Measurements from ENCODE around the gene HS3ST6.
A peak's percentile ranks its signal among the peaks of the same experiment; 100 is the strongest.

HS3ST6 gene

GRCh38 chr16:1926271-1926670, 8.1 kb upstream of the HS3ST6 start:
- ATAC-seq = no peak
- no peak for TF ChIP-seq ZFP3 (CRISPR knock-in tag; IDR thresholded peaks at IDR 0.05)
- TF ChIP-seq POU6F1 (CRISPR knock-in tag; IDR thresholded peaks at IDR 0.05; ENCODE audit: borderline replicate concordance, low read depth) = no peak
- TF ChIP-seq CREB5 (CRISPR knock-in tag; IDR thresholded peaks at IDR 0.05; ENCODE audit: low read depth) = no peak
- TF ChIP-seq GLIS3 (CRISPR knock-in tag; IDR thresholded peaks at IDR 0.05) = no peak
- no peak for TF ChIP-seq ZC3H10 (CRISPR knock-in tag; IDR thresholded peaks at IDR 0.05)
- TF ChIP-seq, protein P1, sequence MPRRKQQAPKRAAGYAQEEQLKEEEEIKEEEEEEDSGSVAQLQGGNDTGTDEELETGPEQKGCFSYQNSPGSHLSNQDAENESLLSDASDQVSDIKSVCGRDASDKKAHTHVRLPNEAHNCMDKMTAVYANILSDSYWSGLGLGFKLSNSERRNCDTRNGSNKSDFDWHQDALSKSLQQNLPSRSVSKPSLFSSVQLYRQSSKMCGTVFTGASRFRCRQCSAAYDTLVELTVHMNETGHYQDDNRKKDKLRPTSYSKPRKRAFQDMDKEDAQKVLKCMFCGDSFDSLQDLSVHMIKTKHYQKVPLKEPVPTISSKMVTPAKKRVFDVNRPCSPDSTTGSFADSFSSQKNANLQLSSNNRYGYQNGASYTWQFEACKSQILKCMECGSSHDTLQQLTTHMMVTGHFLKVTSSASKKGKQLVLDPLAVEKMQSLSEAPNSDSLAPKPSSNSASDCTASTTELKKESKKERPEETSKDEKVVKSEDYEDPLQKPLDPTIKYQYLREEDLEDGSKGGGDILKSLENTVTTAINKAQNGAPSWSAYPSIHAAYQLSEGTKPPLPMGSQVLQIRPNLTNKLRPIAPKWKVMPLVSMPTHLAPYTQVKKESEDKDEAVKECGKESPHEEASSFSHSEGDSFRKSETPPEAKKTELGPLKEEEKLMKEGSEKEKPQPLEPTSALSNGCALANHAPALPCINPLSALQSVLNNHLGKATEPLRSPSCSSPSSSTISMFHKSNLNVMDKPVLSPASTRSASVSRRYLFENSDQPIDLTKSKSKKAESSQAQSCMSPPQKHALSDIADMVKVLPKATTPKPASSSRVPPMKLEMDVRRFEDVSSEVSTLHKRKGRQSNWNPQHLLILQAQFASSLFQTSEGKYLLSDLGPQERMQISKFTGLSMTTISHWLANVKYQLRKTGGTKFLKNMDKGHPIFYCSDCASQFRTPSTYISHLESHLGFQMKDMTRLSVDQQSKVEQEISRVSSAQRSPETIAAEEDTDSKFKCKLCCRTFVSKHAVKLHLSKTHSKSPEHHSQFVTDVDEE (CRISPR knock-in tag; IDR thresholded peaks at IDR 0.05) = no peak
- TF ChIP-seq ZFP30 (CRISPR knock-in tag; IDR thresholded peaks at IDR 0.05) = no peak
- TF ChIP-seq SNAI2 (CRISPR knock-in tag; IDR thresholded peaks at IDR 0.05) = no peak
- TF ChIP-seq PPARA (CRISPR knock-in tag; IDR thresholded peaks at IDR 0.05; ENCODE audit: borderline replicate concordance) = no peak
- TF ChIP-seq BACH2 (CRISPR knock-in tag; IDR thresholded peaks at IDR 0.05; ENCODE audit: borderline replicate concordance) = no peak

- no peak for ATAC-seq
- TF ChIP-seq ZNF565 (CRISPR knock-in tag; conservative IDR thresholded peaks at IDR 0.05; ENCODE audit: low read depth) (no peak), RARB (CRISPR knock-in tag; IDR thresholded peaks at IDR 0.05) (no peak), ZNF70 (CRISPR knock-in tag; IDR thresholded peaks at IDR 0.05) (no peak), ISL1 (CRISPR knock-in tag; IDR thresholded peaks at IDR 0.05) (no peak), CSDC2 (CRISPR knock-in tag; IDR thresholded peaks at IDR 0.05) (no peak), TOX (CRISPR knock-in tag; IDR thresholded peaks at IDR 0.05; ENCODE audit: borderline replicate concordance) (no peak)
- TF ChIP-seq, protein P2, sequence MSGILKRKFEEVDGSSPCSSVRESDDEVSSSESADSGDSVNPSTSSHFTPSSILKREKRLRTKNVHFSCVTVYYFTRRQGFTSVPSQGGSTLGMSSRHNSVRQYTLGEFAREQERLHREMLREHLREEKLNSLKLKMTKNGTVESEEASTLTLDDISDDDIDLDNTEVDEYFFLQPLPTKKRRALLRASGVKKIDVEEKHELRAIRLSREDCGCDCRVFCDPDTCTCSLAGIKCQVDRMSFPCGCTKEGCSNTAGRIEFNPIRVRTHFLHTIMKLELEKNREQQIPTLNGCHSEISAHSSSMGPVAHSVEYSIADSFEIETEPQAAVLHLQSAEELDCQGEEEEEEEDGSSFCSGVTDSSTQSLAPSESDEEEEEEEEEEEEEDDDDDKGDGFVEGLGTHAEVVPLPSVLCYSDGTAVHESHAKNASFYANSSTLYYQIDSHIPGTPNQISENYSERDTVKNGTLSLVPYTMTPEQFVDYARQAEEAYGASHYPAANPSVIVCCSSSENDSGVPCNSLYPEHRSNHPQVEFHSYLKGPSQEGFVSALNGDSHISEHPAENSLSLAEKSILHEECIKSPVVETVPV (CRISPR knock-in tag; IDR thresholded peaks at IDR 0.05) = no peak
Measured at GRCh38 chr16:1924095-1924494, 5.9 kb upstream of the HS3ST6 start.

DNA sequence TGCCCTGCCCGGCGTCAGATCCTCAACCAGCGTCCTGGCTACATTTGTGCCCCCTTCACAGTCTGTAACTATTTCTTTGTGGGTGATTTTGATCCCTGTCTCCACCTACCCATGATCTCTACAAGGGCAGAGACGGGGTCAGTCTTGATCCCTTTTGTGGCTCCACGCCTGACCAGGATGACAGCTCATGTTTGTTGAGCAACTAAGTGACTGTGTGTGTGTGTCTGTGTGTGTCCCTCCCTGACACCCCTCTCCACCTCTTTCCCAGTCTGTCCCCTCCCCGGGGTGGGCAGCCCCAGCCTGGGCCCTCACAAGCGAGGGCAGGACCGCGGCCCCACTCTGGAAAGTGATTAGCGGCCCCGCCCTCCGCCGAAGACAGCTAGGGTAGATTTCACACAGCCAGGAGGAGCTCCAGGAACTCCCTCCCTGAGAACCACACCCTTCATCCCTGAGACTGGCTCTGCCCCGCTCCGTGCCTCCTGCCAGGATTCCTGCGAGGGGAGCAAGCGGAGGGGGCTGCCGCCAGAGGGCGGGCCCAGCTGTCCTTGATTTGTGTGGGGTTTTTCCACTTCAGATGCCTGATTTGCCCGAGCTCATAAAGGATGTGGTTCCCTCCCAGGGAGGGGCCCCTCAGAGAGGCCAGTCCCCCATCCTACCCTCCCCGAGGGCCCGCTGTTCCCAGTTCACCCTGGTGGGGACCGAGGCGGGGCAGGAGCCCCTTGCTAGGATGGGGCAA, 5.3 kb upstream of the HS3ST6 start:
- TF ChIP-seq GLIS3 (CRISPR knock-in tag; IDR thresholded peaks at IDR 0.05) (no peak), TOX (CRISPR knock-in tag; IDR thresholded peaks at IDR 0.05; ENCODE audit: borderline replicate concordance) (no peak), ZFP3 (CRISPR knock-in tag; IDR thresholded peaks at IDR 0.05) (no peak)
- TF ChIP-seq, protein P2 (CRISPR knock-in tag; IDR thresholded peaks at IDR 0.05) = no peak
- peak; percentile 20; the same call in 2 of the 3 replicates for ATAC-seq

DNA sequence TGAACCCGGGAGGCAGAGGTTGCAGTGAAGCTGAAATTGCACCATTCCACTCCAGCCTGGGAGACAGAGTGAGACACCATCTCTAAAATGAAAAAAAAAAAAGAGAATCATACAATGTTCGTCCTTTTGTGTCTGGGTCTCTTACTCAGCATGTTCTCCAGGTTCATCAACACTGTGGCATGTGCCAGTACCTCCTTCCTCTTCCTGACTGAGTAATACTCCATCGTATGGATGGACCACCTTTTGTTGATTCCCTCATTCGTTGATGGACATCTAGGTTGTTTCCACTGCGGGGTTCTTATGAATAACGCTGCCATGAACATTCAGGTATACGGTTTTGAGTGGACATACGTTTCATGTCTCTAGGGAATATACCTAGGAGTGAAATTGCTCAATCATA, 4.1 kb upstream of the HS3ST6 start:
- ATAC-seq = no peak
- TF ChIP-seq ZNF565 (CRISPR knock-in tag; conservative IDR thresholded peaks at IDR 0.05; ENCODE audit: low read depth) (no peak), ESRRG (CRISPR knock-in tag; IDR thresholded peaks at IDR 0.05) (no peak), CSDC2 (CRISPR knock-in tag; IDR thresholded peaks at IDR 0.05) (no peak), ZC3H10 (CRISPR knock-in tag; IDR thresholded peaks at IDR 0.05) (no peak), ISL1 (CRISPR knock-in tag; IDR thresholded peaks at IDR 0.05) (no peak), ZNF8 (CRISPR knock-in tag; IDR thresholded peaks at IDR 0.05) (no peak), TCF4 (CRISPR knock-in tag; IDR thresholded peaks at IDR 0.05; ENCODE audit: borderline replicate concordance) (no peak)
- TF ChIP-seq, protein P1 (CRISPR knock-in tag; IDR thresholded peaks at IDR 0.05) = no peak
